Tibial nerve (tissue), 4 donors: ENCODE results near the gene PREX1. TPM values are rescaled to one million over a fixed set of nuclear protein-coding genes. Genes with fewer than 3 reads are reported as not detected.
A peak's percentile ranks its signal among the peaks of the same experiment; 100 is the strongest.

Source experiments
- DNase-seq, 2 donors: peaks; one replicate each; pipeline ENCODE4 v3.0.0-alpha.2; 2019; ENCODE audit warnings: low spot score in 2 of 2
- H3K27ac ChIP-seq, 4 donors: fragments of 200-600 bp; sonication (generic) in 3 of 4; one replicate each; pipeline ENCODE4 v1.5.1; 2017 to 2019; ENCODE audit warnings: mild to moderate bottlenecking in 1 of 4
- H3K27me3 ChIP-seq, 2 donors: fragments of 200-600 bp; sonication (generic) in 1 of 2; one replicate each; pipeline versions ENCODE4 v1.5.1 to v1.6.0; 2017 to 2019
- H3K36me3 ChIP-seq, 3 donors: fragments of 200-600 bp; sonication (generic); one replicate each; pipeline ENCODE4 v1.5.1; 2018 to 2019
- H3K4me1 ChIP-seq, 4 donors: fragments of 200-600 bp; sonication (generic) in 3 of 4; one replicate each; pipeline ENCODE4 v1.5.1; 2017 to 2019
- H3K4me3 ChIP-seq, 4 donors: fragments of 200-600 bp; sonication (generic) in 3 of 4; one replicate each; pipeline ENCODE4 v1.5.1; 2017 to 2019; ENCODE audit warnings: mild to moderate bottlenecking in 1 of 4, moderate library complexity in 1 of 4
- H3K9me3 ChIP-seq, 4 donors: fragments of 200-600 bp; sonication (generic) in 3 of 4; one replicate each; pipeline ENCODE4 v1.5.1; 2017 to 2019
- EP300 ChIP-seq, 2 donors: sonication (generic); formaldehyde crosslinking; IDR thresholded peaks; one replicate each; pipeline ENCODE4 v1.6.1; 2017; ENCODE audit warnings: antibody characterized with exemption in 2 of 2, mild to moderate bottlenecking in 1 of 2
- POLR2A ChIP-seq, 2 donors: fragments of 450-650 bp; IDR thresholded peaks; one replicate each; pipeline ENCODE4 v1.6.1; 2017; ENCODE audit warnings: antibody characterized with exemption in 2 of 2, mild to moderate bottlenecking in 2 of 2, moderate library complexity in 2 of 2
- WGBS, 2 donors: methylation state at CpG; one replicate each; pipeline ENCODE4 v1.1.5; 2018; 5-methylcytosine and 5-hydroxymethylcytosine counted together
- total RNA-seq, 4 donors: library from RNA; depleted of rRNA; stranded (reverse); fragments of >200 nt; gene quantifications; one replicate each; pipeline ENCODE4 v1.1.0, GENCODE V29; 2016
- TF ChIP-seq, protein P1 (sequence below), 5 experiments: fragments of 200-600 bp in 3 of 5; fragments of 450-650 bp in 2 of 5; sonication (generic) in 3 of 5; IDR thresholded peaks; one replicate each; pipeline ENCODE4 v1.5.1; 2016 to 2019; ENCODE audit warnings: antibody characterized with exemption in 5 of 5, mild to moderate bottlenecking in 3 of 5, moderate library complexity in 2 of 5

Gene PREX1
- total RNA-seq, 4 donors from 2014 or later: 30.1 to 50.7 (median 32.5) TPM

DNA sequence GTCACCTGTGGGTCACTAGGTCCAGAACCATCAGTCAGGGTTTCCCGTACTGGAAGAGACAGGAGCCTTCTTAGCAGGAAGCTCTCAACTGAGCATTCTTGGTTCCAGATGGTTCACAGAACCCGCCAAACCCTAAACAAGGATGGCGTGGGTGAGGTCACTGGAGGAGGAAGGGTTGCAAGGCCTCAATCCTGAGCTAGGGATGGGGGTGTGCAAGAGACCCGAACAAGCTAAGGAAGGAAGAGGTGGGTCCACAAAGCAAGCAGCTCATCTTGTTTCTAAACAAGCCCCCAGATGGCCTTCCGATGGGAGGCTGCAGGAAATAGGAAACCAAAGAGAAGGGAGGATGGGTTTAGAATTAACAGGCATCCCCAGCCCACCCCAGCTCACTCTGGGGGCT lies 92.7 kb downstream of the PREX1 start:
- Histone ChIP-seq H3K9me3 (no peaks in the 10 kb centered on the region), H3K27me3 (no peaks in the 10 kb centered on the region), H3K4me1 (peaks cover 0 to 50% (median 15%) of the 10 kb centered on the region in 4 donors), H3K36me3 (peaks cover 0 to 13% (median 0%) of the 10 kb centered on the region in 3 donors), H3K27ac (no peak overlapping the region), H3K4me3 (no peak overlapping the region)
- WGBS, 2 donors: 54 to 67% methylated on average over 5 of the region's 5 CpGs
- TF ChIP-seq EP300 (IDR thresholded peaks at IDR 0.05): no peak
- no peak for TF ChIP-seq POLR2A (IDR thresholded peaks at IDR 0.05)
- TF ChIP-seq, protein P1, sequence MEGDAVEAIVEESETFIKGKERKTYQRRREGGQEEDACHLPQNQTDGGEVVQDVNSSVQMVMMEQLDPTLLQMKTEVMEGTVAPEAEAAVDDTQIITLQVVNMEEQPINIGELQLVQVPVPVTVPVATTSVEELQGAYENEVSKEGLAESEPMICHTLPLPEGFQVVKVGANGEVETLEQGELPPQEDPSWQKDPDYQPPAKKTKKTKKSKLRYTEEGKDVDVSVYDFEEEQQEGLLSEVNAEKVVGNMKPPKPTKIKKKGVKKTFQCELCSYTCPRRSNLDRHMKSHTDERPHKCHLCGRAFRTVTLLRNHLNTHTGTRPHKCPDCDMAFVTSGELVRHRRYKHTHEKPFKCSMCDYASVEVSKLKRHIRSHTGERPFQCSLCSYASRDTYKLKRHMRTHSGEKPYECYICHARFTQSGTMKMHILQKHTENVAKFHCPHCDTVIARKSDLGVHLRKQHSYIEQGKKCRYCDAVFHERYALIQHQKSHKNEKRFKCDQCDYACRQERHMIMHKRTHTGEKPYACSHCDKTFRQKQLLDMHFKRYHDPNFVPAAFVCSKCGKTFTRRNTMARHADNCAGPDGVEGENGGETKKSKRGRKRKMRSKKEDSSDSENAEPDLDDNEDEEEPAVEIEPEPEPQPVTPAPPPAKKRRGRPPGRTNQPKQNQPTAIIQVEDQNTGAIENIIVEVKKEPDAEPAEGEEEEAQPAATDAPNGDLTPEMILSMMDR (IDR thresholded peaks at IDR 0.05): no peak
- DNase-seq: no peak

DNA sequence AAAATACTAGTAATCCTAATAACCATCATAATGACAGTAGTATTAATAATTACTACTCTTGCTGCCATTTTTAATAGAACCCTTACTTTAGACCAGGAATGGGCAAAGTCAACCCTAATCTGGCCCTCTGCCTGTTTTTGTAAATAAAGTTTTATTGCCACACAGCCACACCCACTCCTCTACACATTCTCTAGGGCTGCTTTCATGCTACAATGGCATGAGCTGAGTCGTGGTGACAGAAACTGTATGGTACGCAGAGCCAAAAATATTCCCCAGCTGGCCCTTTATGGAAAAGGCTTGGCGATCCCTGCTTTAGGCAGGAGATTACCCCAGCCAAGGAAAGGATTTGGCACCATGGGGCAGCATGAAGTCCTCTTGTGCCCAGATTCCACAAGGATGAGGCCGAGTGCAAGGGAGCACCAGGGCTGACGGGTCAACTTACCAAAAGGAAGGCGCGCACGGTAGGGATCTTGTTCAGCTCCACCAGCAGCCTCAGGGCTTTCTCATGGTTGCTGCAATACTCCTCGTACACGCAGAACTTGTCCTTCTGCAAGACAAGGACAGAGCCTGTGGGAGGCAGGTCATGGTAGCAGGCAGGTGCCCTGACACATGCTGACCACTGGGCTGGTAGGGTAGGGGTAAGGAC lies 93.6 kb downstream of the PREX1 start:
- Histone ChIP-seq H3K4me1 (peaks cover 0 to 52% (median 23%) of the 10 kb centered on the region in 4 donors), H3K27ac (no peak overlapping the region)
- WGBS, 2 donors: 89 to 93% methylated on average over 9 to 10 of the region's 10 CpGs

DNA sequence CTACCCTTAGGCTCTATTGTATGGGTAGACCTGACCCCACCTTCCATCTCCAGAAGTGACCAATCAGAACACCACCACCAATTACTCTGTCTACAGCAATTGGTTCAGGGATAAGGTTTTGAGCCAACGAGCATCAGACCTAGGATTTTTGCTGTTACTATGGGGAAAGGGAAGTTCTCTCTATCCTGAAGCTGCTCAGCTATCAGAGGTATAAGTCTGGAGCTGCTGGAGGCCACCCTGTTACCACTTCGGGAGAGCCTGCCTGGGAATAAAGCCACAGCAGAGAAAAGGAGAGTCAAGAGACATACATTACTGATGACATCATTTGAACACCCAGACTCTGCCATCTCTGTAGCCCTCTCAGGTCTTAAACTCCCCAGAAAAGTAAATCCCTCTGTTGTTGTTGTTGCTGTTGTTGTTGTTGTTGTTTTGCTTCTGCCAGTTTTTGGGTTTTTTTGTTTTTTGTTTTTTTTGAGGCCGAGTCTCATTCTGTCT lies 94.5 kb downstream of the PREX1 start:
- TF ChIP-seq POLR2A (IDR thresholded peaks at IDR 0.05) (no peak), EP300 (IDR thresholded peaks at IDR 0.05) (no peak)
- TF ChIP-seq, protein P1 (IDR thresholded peaks at IDR 0.05): no peak
- H3K27me3 ChIP-seq: no peaks in the 10 kb centered on the region
- 80 to 88% methylated on average over 3 of the region's 3 CpGs for WGBS, 2 donors
- H3K9me3 ChIP-seq: no peaks in the 10 kb centered on the region
- H3K36me3 ChIP-seq: peaks cover 0 to 13% (median 0%) of the 10 kb centered on the region in 3 donors
- DNase-seq: no peak
- no peak overlapping the region for H3K27ac ChIP-seq
- H3K4me3 ChIP-seq: no peak overlapping the region
- H3K4me1 ChIP-seq: peaks cover 0 to 50% (median 21%) of the 10 kb centered on the region in 4 donors

More for the DNA sequence above, 93.6 kb downstream of the PREX1 start:
- Histone ChIP-seq H3K4me3 (no peak overlapping the region), H3K9me3 (no peaks in the 10 kb centered on the region), H3K36me3 (peaks cover 0 to 13% (median 0%) of the 10 kb centered on the region in 3 donors), H3K27me3 (no peaks in the 10 kb centered on the region)
- DNase-seq: no peak
- TF ChIP-seq EP300 (IDR thresholded peaks at IDR 0.05) (no peak), POLR2A (IDR thresholded peaks at IDR 0.05) (no peak)
- TF ChIP-seq, protein P1 (IDR thresholded peaks at IDR 0.05): no peak

DNA sequence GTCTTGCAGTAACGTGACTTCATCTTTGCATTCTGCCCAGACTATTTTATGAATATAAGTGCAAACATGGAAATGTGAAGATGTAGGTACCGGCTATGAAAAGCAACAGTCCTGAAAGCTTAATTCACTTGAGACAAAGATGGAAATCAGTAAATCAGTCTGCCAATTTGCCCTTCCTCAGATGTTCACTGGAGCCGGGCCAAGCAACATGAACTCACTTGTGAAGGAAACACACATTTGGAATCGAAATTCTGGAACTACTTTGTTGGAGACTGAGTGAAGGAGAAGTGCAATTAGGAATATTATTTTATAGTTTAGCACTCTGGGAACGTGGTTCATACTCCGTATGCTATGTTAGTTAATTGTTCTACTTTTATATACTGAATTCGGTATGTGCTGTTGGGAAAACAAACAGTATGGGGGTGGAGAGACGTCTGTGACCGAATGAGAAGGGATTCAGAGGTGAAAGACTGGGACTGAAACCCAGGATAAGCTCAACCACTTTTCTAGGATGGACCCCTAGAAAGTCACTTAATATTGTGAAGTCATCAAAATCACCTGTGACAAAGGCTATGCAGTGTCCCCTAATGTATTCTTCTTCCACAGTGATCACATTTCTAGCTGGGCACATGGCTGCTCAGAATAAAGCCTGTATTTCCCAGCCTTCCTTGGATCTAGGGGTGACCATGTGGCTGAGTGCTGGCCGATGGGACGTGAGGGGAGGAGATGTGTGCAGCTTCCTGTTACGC lies 95.5 kb downstream of the PREX1 start:
- no peak overlapping the region for H3K27ac ChIP-seq
- TF ChIP-seq POLR2A (IDR thresholded peaks at IDR 0.05): no peak
- no peak for TF ChIP-seq EP300 (IDR thresholded peaks at IDR 0.05)
- TF ChIP-seq, protein P1 (IDR thresholded peaks at IDR 0.05): no peak
- 35 to 38% methylated on average over 12 of the region's 12 CpGs for WGBS, 2 donors
- H3K27me3 ChIP-seq: no peaks in the 10 kb centered on the region
- no peaks in the 10 kb centered on the region for H3K9me3 ChIP-seq
- peaks cover 0 to 13% (median 0%) of the 10 kb centered on the region in 3 donors for H3K36me3 ChIP-seq
- DNase-seq: peak; percentile 36 to 44
- H3K4me3 ChIP-seq: no peak overlapping the region
- peaks cover 0 to 51% (median 18%) of the 10 kb centered on the region in 4 donors for H3K4me1 ChIP-seq

DNA sequence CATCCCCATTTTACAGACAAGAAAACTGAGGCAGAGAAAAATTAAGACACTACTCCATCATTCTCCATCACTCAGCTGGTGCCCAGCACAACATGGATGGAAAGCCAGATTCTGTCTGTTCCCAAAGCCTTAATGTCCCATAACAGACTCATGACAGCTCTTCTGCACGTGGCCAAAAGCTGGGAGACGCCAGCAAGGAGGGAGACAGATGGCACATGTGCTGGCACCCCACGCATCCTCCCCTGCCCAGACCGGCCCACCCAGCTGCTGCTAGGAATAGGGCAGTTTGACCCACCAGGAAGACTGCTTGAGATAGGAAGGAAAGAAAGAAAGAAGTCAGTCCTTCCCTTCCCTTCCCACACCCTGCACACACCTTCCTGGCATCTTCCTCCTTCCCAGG lies 96.3 kb downstream of the PREX1 start:
- H3K4me3 ChIP-seq: no peak overlapping the region
- TF ChIP-seq, protein P1 (IDR thresholded peaks at IDR 0.05): no peak
- no peak for TF ChIP-seq POLR2A (IDR thresholded peaks at IDR 0.05)
- no peak for TF ChIP-seq EP300 (IDR thresholded peaks at IDR 0.05)
- peaks cover 0 to 13% (median 0%) of the 10 kb centered on the region in 3 donors for H3K36me3 ChIP-seq
- H3K4me1 ChIP-seq: peaks cover 0 to 58% (median 24%) of the 10 kb centered on the region in 4 donors
- no peak overlapping the region for H3K27ac ChIP-seq
- 94% methylated on average over 4 of the region's 4 CpGs for WGBS, 2 donors
- H3K9me3 ChIP-seq: no peaks in the 10 kb centered on the region
- DNase-seq: no peak
- H3K27me3 ChIP-seq: no peaks in the 10 kb centered on the region
